Measurements from ENCODE around the gene C12orf60. TPM values are rescaled to one million over a fixed set of nuclear protein-coding genes. Genes with fewer than 3 reads are reported as not detected.

The C12orf60 gene
- total RNA-seq, 1 experiment from 2014 or later, result 3.5 TPM

Other genes with a start within 250 kb of the C12orf60 start
- 0.30 TPM for gene PLBD1, start 235.8 kb upstream of the C12orf60 start, total RNA-seq (2021; ENCODE audit: unreplicated experiment)
- not detected for gene GUCY2C, start 107.1 kb upstream of the C12orf60 start, total RNA-seq (2021; ENCODE audit: unreplicated experiment)
- 67.4 TPM for gene WBP11, start 192 bp upstream of the C12orf60 start, total RNA-seq (2021; ENCODE audit: unreplicated experiment)
- not detected for gene SMCO3, start 10.5 kb downstream of the C12orf60 start, total RNA-seq (2021; ENCODE audit: unreplicated experiment)
- not detected for gene ART4, start 39.9 kb downstream of the C12orf60 start, total RNA-seq (2021; ENCODE audit: unreplicated experiment)
- gene MGP, start 82.2 kb downstream of the C12orf60 start, total RNA-seq (2021; ENCODE audit: unreplicated experiment), result 1.3 TPM
- gene ERP27, start 134.9 kb downstream of the C12orf60 start, total RNA-seq (2021; ENCODE audit: unreplicated experiment), result 0.39 TPM
- 4.3 TPM for gene ARHGDIB, start 157.9 kb downstream of the C12orf60 start, total RNA-seq (2021; ENCODE audit: unreplicated experiment)
- not detected for gene PDE6H, start 169.4 kb downstream of the C12orf60 start, total RNA-seq (2021; ENCODE audit: unreplicated experiment)